Nephron (organoid): ENCODE measurements around the gene WWC2.

Source experiments
- H3K27ac Mint-ChIP-seq, 3 experiments: 2 replicates each; pipeline ENCODE4 v1.8.0; 2020; ENCODE audit warnings: mixed read lengths in 3 of 3, mild to moderate bottlenecking in 2 of 3, moderate library complexity in 1 of 3
- H3K27me3 Mint-ChIP-seq: 2 replicates; pipeline ENCODE4 v1.8.0; 2021; ENCODE audit warnings: low read depth, mild to moderate bottlenecking, moderate library complexity, mixed read lengths
- H3K36me3 Mint-ChIP-seq: 2 replicates; pipeline ENCODE4 v1.8.0; 2020; ENCODE audit warnings: low read depth, mixed read lengths
- H3K4me1 Mint-ChIP-seq: 2 replicates; pipeline ENCODE4 v1.8.0; 2020; ENCODE audit warnings: mixed read lengths
- H3K4me3 Mint-ChIP-seq, 3 experiments: 2 replicates each; pipeline ENCODE4 v1.8.0; 2020; ENCODE audit warnings: mild to moderate bottlenecking in 3 of 3, mixed read lengths in 3 of 3, moderate library complexity in 2 of 3
- H3K9me3 Mint-ChIP-seq: 2 replicates; pipeline ENCODE4 v1.8.0; 2020; ENCODE audit warnings: mixed read lengths
- CTCF ChIP-seq, 3 experiments: fragments of 200-600 bp; sonication (generic); IDR thresholded peaks; one replicate each; pipeline ENCODE4 v1.5.0; 2021; ENCODE audit warnings: antibody characterized with exemption in 3 of 3; ENCODE audit not compliant: unreplicated experiment in 3 of 3

The WWC2 gene

GRCh38 chr4:183082053-183082452 lies 17.0 kb upstream of the WWC2 start:
- TF ChIP-seq CTCF (IDR thresholded peaks at IDR 0.05; ENCODE audit: unreplicated experiment in 3 of 3), result no peak
- peaks cover 6% of the 10 kb centered on the region for H3K27me3 Mint-ChIP-seq
- no peaks in the 10 kb centered on the region for H3K9me3 Mint-ChIP-seq
- no peak overlapping the region for H3K4me3 Mint-ChIP-seq
- H3K27ac Mint-ChIP-seq, result no peak overlapping the region
- no peaks in the 10 kb centered on the region for H3K36me3 Mint-ChIP-seq
- H3K4me1 Mint-ChIP-seq, result peaks cover 6% of the 10 kb centered on the region

GRCh38 chr4:183094393-183095198 lies 4.5 kb upstream of the WWC2 start:
- Mint-ChIP-seq H3K4me1 (peaks cover 5% of the 10 kb centered on the region), H3K27me3 (peaks cover 27% of the 10 kb centered on the region), H3K27ac (peak overlapping the region in 1 of 3 experiments; percentile 3), H3K36me3 (no peaks in the 10 kb centered on the region), H3K4me3 (no peak overlapping the region), H3K9me3 (peaks cover 2% of the 10 kb centered on the region)
- TF ChIP-seq CTCF (IDR thresholded peaks at IDR 0.05; ENCODE audit: unreplicated experiment in 3 of 3), result no peak

GRCh38 chr4:183095199-183095512 lies 3.9 kb upstream of the WWC2 start:
- H3K36me3 Mint-ChIP-seq, result no peaks in the 10 kb centered on the region
- H3K4me3 Mint-ChIP-seq, result no peak overlapping the region
- peaks cover 27% of the 10 kb centered on the region for H3K27me3 Mint-ChIP-seq

GRCh38 chr4:183096276-183096965 lies 2.6 kb upstream of the WWC2 start:
- peaks cover 13% of the 10 kb centered on the region for H3K4me1 Mint-ChIP-seq
- peak overlapping the region; percentile 64 to 94 (median 88) for H3K27ac Mint-ChIP-seq
- peaks cover 23% of the 10 kb centered on the region for H3K27me3 Mint-ChIP-seq
- no peak for TF ChIP-seq CTCF (IDR thresholded peaks at IDR 0.05; ENCODE audit: unreplicated experiment in 3 of 3)
- no peaks in the 10 kb centered on the region for H3K9me3 Mint-ChIP-seq
- peak overlapping the region; percentile 85 to 87 (median 86) for H3K4me3 Mint-ChIP-seq
- H3K36me3 Mint-ChIP-seq, result no peaks in the 10 kb centered on the region

More at GRCh38 chr4:183095199-183095512, 3.9 kb upstream of the WWC2 start:
- TF ChIP-seq CTCF (IDR thresholded peaks at IDR 0.05; ENCODE audit: unreplicated experiment in 3 of 3), result no peak
- peak overlapping the region in 1 of 3 experiments; percentile 3 for H3K27ac Mint-ChIP-seq
- H3K4me1 Mint-ChIP-seq, result peaks cover 5% of the 10 kb centered on the region
- peaks cover 1% of the 10 kb centered on the region for H3K9me3 Mint-ChIP-seq

- no peak for TF ChIP-seq CTCF (IDR thresholded peaks at IDR 0.05; ENCODE audit: unreplicated experiment in 3 of 3)
- Mint-ChIP-seq H3K27ac (peak overlapping the region; percentile 64 to 94 (median 88)), H3K4me1 (peaks cover 23% of the 10 kb centered on the region)
These were observed 1.6 kb upstream of the WWC2 start for GRCh38 chr4:183097231-183098018.

More at GRCh38 chr4:183097231-183098018, 1.6 kb upstream of the WWC2 start:
- H3K36me3 Mint-ChIP-seq, result no peaks in the 10 kb centered on the region
- H3K4me3 Mint-ChIP-seq, result peak overlapping the region; percentile 85 to 87 (median 86)
- peaks cover 23% of the 10 kb centered on the region for H3K27me3 Mint-ChIP-seq
- H3K9me3 Mint-ChIP-seq, result no peaks in the 10 kb centered on the region
